Neural cell (in vitro differentiated cells): ENCODE measurements around the gene CPVL.

ENCODE experiments used
- EP300 ChIP-seq: fragments of 450-650 bp; conservative IDR thresholded peaks from 2 replicates; pipeline ENCODE4 v1.6.1; 2014; ENCODE audit warnings: antibody characterized with exemption, mild to moderate bottlenecking, moderate library complexity; ENCODE audit not compliant: poor library complexity, severe bottlenecking
- TF ChIP-seq, protein P1 (sequence below): fragments of 450-650 bp; IDR thresholded peaks from 2 replicates; pipeline ENCODE4 v1.5.1; 2014; ENCODE audit warnings: antibody characterized with exemption, mild to moderate bottlenecking, moderate library complexity; ENCODE audit not compliant: poor library complexity, severe bottlenecking

DNA sequence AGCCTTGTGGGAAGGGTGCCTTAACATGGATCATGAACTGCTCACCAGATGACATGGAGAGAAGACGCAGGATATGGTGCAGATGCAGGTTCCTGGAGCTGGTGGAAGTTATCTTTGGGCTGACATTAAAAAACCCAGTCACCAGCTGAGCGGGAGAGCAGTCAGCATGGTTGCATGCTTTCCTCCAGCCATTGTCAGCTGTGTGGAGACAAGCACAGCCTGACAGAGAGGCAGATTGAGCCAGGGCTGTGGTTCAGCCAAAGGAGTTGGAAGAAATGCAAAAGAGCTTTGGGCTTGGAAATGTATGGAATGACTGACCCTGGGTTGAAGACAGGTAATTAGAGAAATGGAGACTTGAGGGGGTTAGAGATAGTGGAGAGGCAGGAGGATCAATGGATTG is 79.7 kb downstream of the CPVL start:
- TF ChIP-seq, protein P1, sequence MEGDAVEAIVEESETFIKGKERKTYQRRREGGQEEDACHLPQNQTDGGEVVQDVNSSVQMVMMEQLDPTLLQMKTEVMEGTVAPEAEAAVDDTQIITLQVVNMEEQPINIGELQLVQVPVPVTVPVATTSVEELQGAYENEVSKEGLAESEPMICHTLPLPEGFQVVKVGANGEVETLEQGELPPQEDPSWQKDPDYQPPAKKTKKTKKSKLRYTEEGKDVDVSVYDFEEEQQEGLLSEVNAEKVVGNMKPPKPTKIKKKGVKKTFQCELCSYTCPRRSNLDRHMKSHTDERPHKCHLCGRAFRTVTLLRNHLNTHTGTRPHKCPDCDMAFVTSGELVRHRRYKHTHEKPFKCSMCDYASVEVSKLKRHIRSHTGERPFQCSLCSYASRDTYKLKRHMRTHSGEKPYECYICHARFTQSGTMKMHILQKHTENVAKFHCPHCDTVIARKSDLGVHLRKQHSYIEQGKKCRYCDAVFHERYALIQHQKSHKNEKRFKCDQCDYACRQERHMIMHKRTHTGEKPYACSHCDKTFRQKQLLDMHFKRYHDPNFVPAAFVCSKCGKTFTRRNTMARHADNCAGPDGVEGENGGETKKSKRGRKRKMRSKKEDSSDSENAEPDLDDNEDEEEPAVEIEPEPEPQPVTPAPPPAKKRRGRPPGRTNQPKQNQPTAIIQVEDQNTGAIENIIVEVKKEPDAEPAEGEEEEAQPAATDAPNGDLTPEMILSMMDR = no peak
- no peak for TF ChIP-seq EP300
